Posterior vena cava (tissue), 2 donors: ENCODE data around the gene SLC35F2. TPM values are rescaled to one million over a fixed set of nuclear protein-coding genes. Genes with fewer than 3 reads are reported as not detected.

Experiments used
- DNase-seq: peaks from one replicate; pipeline ENCODE4 v3.0.0-alpha.2; 2020; ENCODE audit warnings: low spot score
- intact Hi-C, 2 donors: fragments of 100-400 bp; cut with DNase I; formaldehyde crosslinking; loops; one replicate each; pipeline versions ENCODE4 v1.14.1 to v1.14.2; 2022 to 2023
- total RNA-seq, 2 donors: library from RNA; stranded (reverse); fragmentation: NEBNext Ultra II Directional; extraction: Animal tissue kit (Norgen Biotek cat#: 25700); gene quantifications; one replicate each; pipeline ENCODE4 v1.2.1, GENCODE V29; 2021
- donor health status: DM: yes; HTN: yes; CAD: no.
- donor health status: DM: yes; HTN: yes; CAD: no.

Gene SLC35F2
- total RNA-seq, 2 donors from 2014 or later, result 7.4 to 10.2 TPM

- intact Hi-C loops, result loop anchor here (5.0 to 10.0 kb wide), 3 partner anchors 46 to 61 kb away; no protein-coding TSS in a partner anchor
- no peak for DNase-seq
Measured at GRCh38 chr11:107752949-107753822, 105.4 kb downstream of the SLC35F2 start.

- DNase-seq, result no peak
- intact Hi-C loops, result loop anchor here (5.0 to 10.0 kb wide), 3 partner anchors 45 to 60 kb away; no protein-coding TSS in a partner anchor
Measured at GRCh38 chr11:107752508-107752907, 106.1 kb downstream of the SLC35F2 start.

- intact Hi-C loops, result loop anchor here (5.0 to 10.0 kb wide), 3 partner anchors 44 to 59 kb away; no protein-coding TSS in a partner anchor
- no peak for DNase-seq
Measured at GRCh38 chr11:107751082-107751481, 107.5 kb downstream of the SLC35F2 start.

- no peak for DNase-seq
- intact Hi-C loops, result loop anchor here (5.0 to 10.0 kb wide), 3 partner anchors 43 to 58 kb away; no protein-coding TSS in a partner anchor
Measured at GRCh38 chr11:107750313-107750712, 108.3 kb downstream of the SLC35F2 start.

GRCh38 chr11:107747622-107748021 lies 111.0 kb downstream of the SLC35F2 start:
- intact Hi-C loops, result no loop called here
- no peak for DNase-seq

- no peak for DNase-seq
- intact Hi-C loops, result no loop called here
Measured at GRCh38 chr11:107744736-107745135, 113.9 kb downstream of the SLC35F2 start.

GRCh38 chr11:107743191-107743590 lies 115.4 kb downstream of the SLC35F2 start:
- intact Hi-C loops, result no loop called here
- no peak for DNase-seq

- no peak for DNase-seq
Measured at GRCh38 chr11:107741044-107741823, 117.4 kb downstream of the SLC35F2 start.

More at GRCh38 chr11:107741044-107741823, 117.4 kb downstream of the SLC35F2 start:
- intact Hi-C loops, result no loop called here

Other genes with a start within 250 kb of the SLC35F2 start
- 100 to 1,000 TPM; 159 to 475 TPM for gene SLN, start 146.7 kb downstream of the SLC35F2 start, total RNA-seq
- 1 to 10 TPM; 1.6 to 2.5 TPM for gene RAB39A, start 69.7 kb upstream of the SLC35F2 start, total RNA-seq
- 10 to 100 TPM; 35.2 to 40.4 TPM for gene CUL5, start 150.1 kb upstream of the SLC35F2 start, total RNA-seq